Upper lobe of right lung (tissue), 1 donor: Measurements from ENCODE around the gene ERG. TPM values are rescaled to one million over a fixed set of nuclear protein-coding genes. Genes with fewer than 3 reads are reported as not detected.
A peak's percentile ranks its signal among the peaks of the same experiment; 100 is the strongest.

ENCODE experiments used
- ATAC-seq: fragments of 200-7000 bp; cut with Tn5 transposase; one replicate; pipeline ENCODE4 v1.9.1; 2020; ENCODE audit warnings: mild to moderate bottlenecking, moderate library complexity
- DNase-seq: peaks from one replicate; pipeline ENCODE4 v3.0.0-alpha.2; 2020
- H3K27ac ChIP-seq: fragments of 200-600 bp; one replicate; pipeline ENCODE4 v1.8.0; 2022
- H3K27me3 ChIP-seq: fragments of 200-600 bp; one replicate; pipeline ENCODE4 v1.8.0; 2022; ENCODE audit warnings: mild to moderate bottlenecking
- H3K36me3 ChIP-seq: fragments of 200-600 bp; one replicate; pipeline ENCODE4 v1.8.0; 2022
- H3K4me1 ChIP-seq: fragments of 200-600 bp; one replicate; pipeline ENCODE4 v1.8.0; 2022
- H3K4me3 ChIP-seq: fragments of 200-600 bp; one replicate; pipeline ENCODE4 v1.8.0; 2022; ENCODE audit warnings: mild to moderate bottlenecking
- H3K9me3 ChIP-seq: fragments of 200-600 bp; one replicate; pipeline ENCODE4 v1.8.0; 2022
- CTCF ChIP-seq: fragments of 200-600 bp; IDR thresholded peaks from one replicate; pipeline ENCODE4 v1.8.0; 2022; ENCODE audit warnings: antibody characterized with exemption
- intact Hi-C: fragments of 100-400 bp; cut with DNase I; formaldehyde crosslinking; loops from one replicate; pipeline ENCODE4 v1.11.0; 2022
- total RNA-seq: library from RNA; stranded (reverse); fragmentation: NEBNext Ultra II Directional; extraction: Animal tissue kit (Norgen Biotek cat#: 25700); gene quantifications from one replicate; pipeline ENCODE4 v1.2.1, GENCODE V29; 2021
- donor health status: DM: no; HTN: yes; CAD: no; lungs with severe emphysema.

The ERG gene
- total RNA-seq, 1 donor from 2014 or later: 36.7 TPM

GRCh38 chr21:38349977-38350376, 148.3 kb downstream of the ERG start:
- Histone ChIP-seq H3K27me3 (no peaks in the 10 kb centered on the region), H3K4me1 (peaks cover 14% of the 10 kb centered on the region), H3K9me3 (no peaks in the 10 kb centered on the region), H3K4me3 (no peak overlapping the region), H3K27ac (no peak overlapping the region), H3K36me3 (no peaks in the 10 kb centered on the region)
- ATAC-seq (no peak), DNase-seq (no peak)
- intact Hi-C loops: loop anchor here (5.0 kb wide), 1 partner anchor 133 kb away; no protein-coding TSS in a partner anchor
- no peak for TF ChIP-seq CTCF

GRCh38 chr21:38349111-38349746, 149.0 kb downstream of the ERG start:
- TF ChIP-seq CTCF: no peak
- Histone ChIP-seq H3K4me1 (peaks cover 18% of the 10 kb centered on the region), H3K36me3 (no peaks in the 10 kb centered on the region), H3K4me3 (no peak overlapping the region), H3K9me3 (no peaks in the 10 kb centered on the region), H3K27me3 (no peaks in the 10 kb centered on the region), H3K27ac (no peak overlapping the region)
- intact Hi-C loops: no loop called here
- ATAC-seq (no peak), DNase-seq (no peak)

- no peak for ATAC-seq
- no peaks in the 10 kb centered on the region for H3K27me3 ChIP-seq
- TF ChIP-seq CTCF: no peak
- H3K4me1 ChIP-seq: peaks cover 18% of the 10 kb centered on the region
- no peak overlapping the region for H3K27ac ChIP-seq
- DNase-seq: no peak
- H3K36me3 ChIP-seq: no peaks in the 10 kb centered on the region
- H3K4me3 ChIP-seq: no peak overlapping the region
- no peaks in the 10 kb centered on the region for H3K9me3 ChIP-seq
- intact Hi-C loops: no loop called here
These were observed 152.0 kb downstream of the ERG start for GRCh38 chr21:38346286-38346685.

- Histone ChIP-seq H3K9me3 (no peaks in the 10 kb centered on the region), H3K27me3 (no peaks in the 10 kb centered on the region), H3K4me1 (peaks cover 16% of the 10 kb centered on the region), H3K4me3 (no peak overlapping the region), H3K27ac (peak overlapping the region; percentile 51), H3K36me3 (no peaks in the 10 kb centered on the region)
- ATAC-seq (peak; percentile 95), DNase-seq (peak; percentile 80)
- intact Hi-C loops: no loop called here
- no peak for TF ChIP-seq CTCF
These were observed 154.6 kb downstream of the ERG start for GRCh38 chr21:38343691-38344090.

- Histone ChIP-seq H3K27me3 (no peaks in the 10 kb centered on the region), H3K4me1 (peaks cover 16% of the 10 kb centered on the region), H3K4me3 (no peak overlapping the region), H3K36me3 (no peaks in the 10 kb centered on the region), H3K9me3 (no peaks in the 10 kb centered on the region), H3K27ac (peak overlapping the region; percentile 48)
- intact Hi-C loops: no loop called here
- ATAC-seq: no peak
- no peak for DNase-seq
- no peak for TF ChIP-seq CTCF
These were observed 155.5 kb downstream of the ERG start for GRCh38 chr21:38342739-38343138.
